Panc1 (cell line): Measurements from ENCODE around the gene WSCD2.

Experiments
- TF ChIP-seq, protein P1 (sequence below), 2 experiments: IDR thresholded peaks; 2 replicates each; pipeline ENCODE4 v1.6.1; 2011 to 2012; ENCODE audit warnings: low read depth in 2 of 2, control low read depth in 1 of 2, low read length in 1 of 2, mild to moderate bottlenecking in 1 of 2, moderate library complexity in 1 of 2; ENCODE audit not compliant: insufficient read depth in 1 of 2
- TF ChIP-seq, protein P2 (sequence below): fragments of 450-650 bp; IDR thresholded peaks from 2 replicates; pipeline ENCODE4 v1.5.1; 2017; ENCODE audit warnings: mild to moderate bottlenecking

DNA sequence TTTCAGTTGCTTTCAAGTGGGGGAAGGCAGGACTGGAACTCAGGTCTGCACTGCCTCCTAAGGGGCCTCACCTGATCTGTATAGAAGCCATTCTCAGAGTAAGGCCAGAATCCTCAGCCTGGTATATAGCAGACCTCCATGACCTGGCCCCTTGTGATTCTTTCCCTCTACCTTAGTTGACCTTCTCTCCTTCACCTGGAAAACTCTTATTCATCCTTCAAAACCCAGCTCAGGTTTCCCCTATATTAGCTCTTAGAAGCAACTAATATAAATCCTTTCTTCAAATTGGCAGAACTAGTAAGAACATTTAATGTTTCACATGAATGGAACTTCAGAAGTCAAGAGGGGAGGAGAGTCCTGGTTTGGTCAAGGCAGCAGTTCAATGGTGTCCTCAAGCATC, 26.0 kb upstream of the WSCD2 start:
- TF ChIP-seq, protein P1, sequence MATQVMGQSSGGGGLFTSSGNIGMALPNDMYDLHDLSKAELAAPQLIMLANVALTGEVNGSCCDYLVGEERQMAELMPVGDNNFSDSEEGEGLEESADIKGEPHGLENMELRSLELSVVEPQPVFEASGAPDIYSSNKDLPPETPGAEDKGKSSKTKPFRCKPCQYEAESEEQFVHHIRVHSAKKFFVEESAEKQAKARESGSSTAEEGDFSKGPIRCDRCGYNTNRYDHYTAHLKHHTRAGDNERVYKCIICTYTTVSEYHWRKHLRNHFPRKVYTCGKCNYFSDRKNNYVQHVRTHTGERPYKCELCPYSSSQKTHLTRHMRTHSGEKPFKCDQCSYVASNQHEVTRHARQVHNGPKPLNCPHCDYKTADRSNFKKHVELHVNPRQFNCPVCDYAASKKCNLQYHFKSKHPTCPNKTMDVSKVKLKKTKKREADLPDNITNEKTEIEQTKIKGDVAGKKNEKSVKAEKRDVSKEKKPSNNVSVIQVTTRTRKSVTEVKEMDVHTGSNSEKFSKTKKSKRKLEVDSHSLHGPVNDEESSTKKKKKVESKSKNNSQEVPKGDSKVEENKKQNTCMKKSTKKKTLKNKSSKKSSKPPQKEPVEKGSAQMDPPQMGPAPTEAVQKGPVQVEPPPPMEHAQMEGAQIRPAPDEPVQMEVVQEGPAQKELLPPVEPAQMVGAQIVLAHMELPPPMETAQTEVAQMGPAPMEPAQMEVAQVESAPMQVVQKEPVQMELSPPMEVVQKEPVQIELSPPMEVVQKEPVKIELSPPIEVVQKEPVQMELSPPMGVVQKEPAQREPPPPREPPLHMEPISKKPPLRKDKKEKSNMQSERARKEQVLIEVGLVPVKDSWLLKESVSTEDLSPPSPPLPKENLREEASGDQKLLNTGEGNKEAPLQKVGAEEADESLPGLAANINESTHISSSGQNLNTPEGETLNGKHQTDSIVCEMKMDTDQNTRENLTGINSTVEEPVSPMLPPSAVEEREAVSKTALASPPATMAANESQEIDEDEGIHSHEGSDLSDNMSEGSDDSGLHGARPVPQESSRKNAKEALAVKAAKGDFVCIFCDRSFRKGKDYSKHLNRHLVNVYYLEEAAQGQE (IDR thresholded peaks at IDR 0.05; ENCODE audit: insufficient read depth in 1 of 2, low read depth in 2 of 2, low read length in 1 of 2), result no peak
- TF ChIP-seq, protein P2, sequence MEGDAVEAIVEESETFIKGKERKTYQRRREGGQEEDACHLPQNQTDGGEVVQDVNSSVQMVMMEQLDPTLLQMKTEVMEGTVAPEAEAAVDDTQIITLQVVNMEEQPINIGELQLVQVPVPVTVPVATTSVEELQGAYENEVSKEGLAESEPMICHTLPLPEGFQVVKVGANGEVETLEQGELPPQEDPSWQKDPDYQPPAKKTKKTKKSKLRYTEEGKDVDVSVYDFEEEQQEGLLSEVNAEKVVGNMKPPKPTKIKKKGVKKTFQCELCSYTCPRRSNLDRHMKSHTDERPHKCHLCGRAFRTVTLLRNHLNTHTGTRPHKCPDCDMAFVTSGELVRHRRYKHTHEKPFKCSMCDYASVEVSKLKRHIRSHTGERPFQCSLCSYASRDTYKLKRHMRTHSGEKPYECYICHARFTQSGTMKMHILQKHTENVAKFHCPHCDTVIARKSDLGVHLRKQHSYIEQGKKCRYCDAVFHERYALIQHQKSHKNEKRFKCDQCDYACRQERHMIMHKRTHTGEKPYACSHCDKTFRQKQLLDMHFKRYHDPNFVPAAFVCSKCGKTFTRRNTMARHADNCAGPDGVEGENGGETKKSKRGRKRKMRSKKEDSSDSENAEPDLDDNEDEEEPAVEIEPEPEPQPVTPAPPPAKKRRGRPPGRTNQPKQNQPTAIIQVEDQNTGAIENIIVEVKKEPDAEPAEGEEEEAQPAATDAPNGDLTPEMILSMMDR, result no peak
